K562 (cell line): ENCODE measurements around the gene TMEM225B. TPM values are rescaled to one million over a fixed set of nuclear protein-coding genes. Genes with fewer than 3 reads are reported as not detected.
A peak's percentile ranks its signal among the peaks of the same experiment; 100 is the strongest.

Experiments
- ATAC-seq: fragments of 200-7000 bp; cut with Tn5 transposase; 3 replicates; pipeline ENCODE4 v1.9.1; 2020; ENCODE audit warnings: moderate library complexity
- BruUV-seq: library from RNA; stranded (reverse); fragments of 400-500 nt; replicated peaks from 2 replicates; lab custom pipeline; 2021; lab: Mats Ljungman, UMichigan
- CTCF ChIA-PET: fragments of 300-600 bp; formaldehyde crosslinking; extraction: SDS; loops from one replicate; lab custom pipeline; 2021; ENCODE audit warnings: low intra/inter-chr PET ratio; lab: Yijun Ruan, JAX
- POLR2A ChIA-PET: fragments of 300-600, 350-650 bp; sonication (Branson Sonifier 250); formaldehyde crosslinking; extraction: SDS; loops from one replicate; lab custom pipeline; 2021; ENCODE audit warnings: antibody characterized with exemption, inconsistent platforms; lab: Yijun Ruan, JAX
- DNase-seq, 4 experiments: peaks; one replicate each; pipeline versions ENCODE4 v3.0.0 to v3.0.0-alpha.2; 2011 to 2018; ENCODE audit warnings: low spot score in 3 of 4, mixed read lengths in 3 of 4; ENCODE audit errors: extremely low read depth in 1 of 4
- FAIRE-seq: peaks from 2 replicates; lab custom pipeline; 2011; peaks lifted over from hg19 to GRCh38; lab: Jason Lieb, UNC
- H2AFZ ChIP-seq: 2 replicates; pipeline ENCODE4 v1.6.0; 2011; ENCODE audit warnings: low read depth, low read length, control low read depth, inconsistent platforms
- H3K27ac ChIP-seq: fragments of 200-600 bp; 3 replicates; pipeline ENCODE4 v1.8.0; 2011; ENCODE audit warnings: low read depth, mild to moderate bottlenecking, control low read depth, inconsistent platforms, low read length, moderate library complexity, mixed read lengths; ENCODE audit errors: extremely low read depth
- H3K27me3 ChIP-seq, 2 experiments: fragments of 300-600 bp in 1 of 2; 2 replicates in 1 of 2; 3 replicates in 1 of 2; pipeline versions ENCODE4 v1.6.0 to v1.8.0; 2011; ENCODE audit warnings: inconsistent platforms in 2 of 2, low read length in 2 of 2, mild to moderate bottlenecking in 1 of 2, mixed read lengths in 1 of 2, moderate library complexity in 1 of 2; ENCODE audit not compliant: control insufficient read depth in 2 of 2, insufficient read depth in 2 of 2
- H3K36me3 ChIP-seq: fragments of 300-600 bp; 3 replicates; pipeline ENCODE4 v1.8.0; 2011; ENCODE audit warnings: mild to moderate bottlenecking, low read length, inconsistent platforms; ENCODE audit not compliant: control insufficient read depth, insufficient read depth
- H3K4me1 ChIP-seq, 2 experiments: fragments of 200-600 bp in 1 of 2; replicated peaks in 1 of 2; 2 replicates in 1 of 2; 3 replicates in 1 of 2; pipeline versions ENCODE4 v1.5.1 to v1.8.0; 2011; ENCODE audit warnings: inconsistent platforms in 2 of 2, low read length in 2 of 2, mild to moderate bottlenecking in 1 of 2, mixed read lengths in 1 of 2, moderate library complexity in 1 of 2; ENCODE audit not compliant: control insufficient read depth in 2 of 2, insufficient read depth in 2 of 2
- H3K4me2 ChIP-seq: 2 replicates; pipeline ENCODE4 v1.6.1; 2011; ENCODE audit warnings: low read length, control low read depth, inconsistent platforms, mixed read lengths; ENCODE audit not compliant: insufficient read depth
- H3K4me3 ChIP-seq: fragments of 200-600 bp; sonication (generic), shearing (Covaris generic); 2 replicates; pipeline ENCODE4 v1.5.1; 2016; ENCODE audit warnings: control low read depth, inconsistent platforms
- H3K79me2 ChIP-seq: fragments of 200-600 bp; 3 replicates; pipeline ENCODE4 v1.8.0; 2011; ENCODE audit warnings: low read length, inconsistent platforms; ENCODE audit not compliant: control insufficient read depth, insufficient read depth
- H3K9ac ChIP-seq, 2 experiments: 2 replicates each; pipeline versions ENCODE4 v1.6.0 to v1.6.1; 2011; ENCODE audit warnings: low read depth in 2 of 2, low read length in 2 of 2, control low read depth in 1 of 2, inconsistent platforms in 1 of 2, mild to moderate bottlenecking in 1 of 2, mixed read lengths in 1 of 2; ENCODE audit not compliant: insufficient read depth in 1 of 2
- H3K9me1 ChIP-seq: one replicate; pipeline ENCODE4 v1.6.0; 2011; ENCODE audit warnings: inconsistent platforms, mild to moderate bottlenecking, low read length, moderate library complexity; ENCODE audit not compliant: control insufficient read depth, insufficient read depth
- H3K9me3 ChIP-seq: replicated peaks from 2 replicates; pipeline ENCODE4 v1.5.1; 2011; ENCODE audit warnings: low read depth, low read length, inconsistent platforms; ENCODE audit not compliant: control insufficient read depth, insufficient read depth
- H4K20me1 ChIP-seq: replicated peaks from 2 replicates; pipeline ENCODE4 v1.6.1; 2011; ENCODE audit warnings: low read length, inconsistent platforms, mixed read lengths; ENCODE audit not compliant: control insufficient read depth, insufficient read depth
- DMBX1 ChIP-seq: fragments of 250-450 bp; sonication (Bioruptor Pico); IDR thresholded peaks from 2 replicates; pipeline ENCODE4 v1.8.0; 2022; ENCODE audit warnings: inconsistent platforms, mild to moderate bottlenecking, moderate library complexity, borderline replicate concordance
- FOXP1 ChIP-seq: sonication (generic); formaldehyde crosslinking; IDR thresholded peaks from 2 replicates; pipeline ENCODE4 v1.8.0; 2022; ENCODE audit warnings: mild to moderate bottlenecking, missing genetic modification reagents
- GATA2 ChIP-seq: sonication (generic); formaldehyde crosslinking; IDR thresholded peaks from 2 replicates; pipeline ENCODE4 v1.4.0; 2020; ENCODE audit warnings: mild to moderate bottlenecking, missing genetic modification reagents
- PTRF ChIP-seq: fragments of 450-650 bp; IDR thresholded peaks from 2 replicates; pipeline ENCODE4 v1.6.1; 2016; ENCODE audit warnings: mild to moderate bottlenecking, missing genetic modification characterization, missing compliant biosample characterization
- SETDB1 ChIP-seq: IDR thresholded peaks from one replicate; pipeline ENCODE4 v1.6.1; 2012; ENCODE audit warnings: low read length, control low read depth, inconsistent platforms
- ZNF24 ChIP-seq: fragments of 450-650 bp; IDR thresholded peaks from 2 replicates; pipeline ENCODE4 v1.6.1; 2016
- ZNF699 ChIP-seq: fragments of 250-450 bp; sonication (Bioruptor Pico); IDR thresholded peaks from 2 replicates; pipeline ENCODE4 v1.8.0; 2021; ENCODE audit warnings: mild to moderate bottlenecking, moderate library complexity; ENCODE audit not compliant: insufficient replicate concordance
- WGBS: fragments of 100-300 bp; shearing (Covaris generic); methylation state at CpG from one replicate; pipeline ENCODE4 v1.1.6; 2016; ENCODE audit warnings: low coverage, mixed read lengths; ENCODE audit not compliant: insufficient coverage; ENCODE audit errors: missing lambda C conversion rate; 5-methylcytosine and 5-hydroxymethylcytosine counted together
- in situ Hi-C: fragments of 300-500 bp; cut with MboI; formaldehyde crosslinking; loops from 4 replicates; pipeline ENCODE4 v1.15.0; 2018; ENCODE audit warnings: inconsistent platforms, mixed read lengths
- intact Hi-C: fragments of 100-400 bp; cut with micrococcal nuclease; formaldehyde crosslinking; loops from 2 replicates; pipeline ENCODE4 v1.14.2; 2022
- polyA plus RNA-seq, 8 experiments: library from polyadenylated mRNA; depleted of rRNA in 4 of 8; stranded (reverse) in 5 of 8; unstranded in 3 of 8; fragments of >200 nt; fragmentation: Nextera tagmentation in 2 of 8; fragmentation: Illumina TruSeq in 1 of 8; extraction: Ambion mirVana in 2 of 8; extraction: Trizol in 1 of 8; gene quantifications; 2 replicates each; pipeline versions ENCODE4 v1.2.1 to v1.2.3, GENCODE V29; 2011 to 2014; ENCODE audit warnings: inconsistent platforms in 1 of 8, missing spikeins in 1 of 8
- total RNA-seq, 7 experiments: library from RNA; depleted of rRNA in 6 of 7; stranded (reverse); fragments of >200 nt in 6 of 7; fragmentation: Illumina TruSeq in 2 of 7; extraction: Trizol in 2 of 7; gene quantifications; 2 replicates each; pipeline versions ENCODE4 v1.2.1 to v1.2.3, GENCODE V29; 2011 to 2021; ENCODE audit warnings: low replicate concordance in 1 of 7
- TF ChIP-seq, protein P1 (sequence below): fragments of 250-450 bp; sonication (Bioruptor Pico); IDR thresholded peaks from 2 replicates; pipeline ENCODE4 v1.5.0; 2021; ENCODE audit warnings: mild to moderate bottlenecking, borderline replicate concordance

TMEM225B gene
- total and polyA plus RNA-seq, 9 of the 15 experiments (the other 6 are each of a cell fraction or from before 2014, with no cell fraction given), result 0.08 to 0.73 (median 0.56) TPM

DNA sequence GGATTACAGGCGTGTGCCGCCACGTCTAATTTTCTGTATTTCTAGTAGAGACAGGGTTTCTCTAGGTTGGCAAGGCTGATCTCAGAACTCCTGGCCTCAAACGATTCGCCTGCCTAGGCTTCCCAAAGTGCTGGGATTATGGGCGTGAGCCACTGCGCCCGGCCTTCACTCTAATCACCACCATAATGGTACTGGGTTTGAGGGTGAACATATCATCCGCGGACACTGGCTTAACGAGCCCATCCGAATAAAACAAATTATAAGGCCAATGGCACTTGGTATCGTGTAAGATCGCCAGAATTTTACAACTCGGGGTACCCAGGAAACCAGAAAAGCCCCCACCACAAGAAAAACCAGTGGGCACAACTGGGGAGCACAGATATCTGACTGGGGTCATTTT is 46.7 kb upstream of the TMEM225B start:
- no peaks in the 10 kb centered on the region for H4K20me1 ChIP-seq
- WGBS, result 5% methylated on average over 15 of the region's 15 CpGs
- intact Hi-C loops, result loop anchor here (5.0 to 10.0 kb wide), 2 partner anchors 44 to 77 kb away; partner anchors contain the start of gene ZNF789
- peak overlapping the region; percentile 76 for H3K27ac ChIP-seq
- H3K27me3 ChIP-seq, result no peaks in the 10 kb centered on the region
- peaks cover 6 to 7% of the 10 kb centered on the region in 2 experiments; a peak in 3 of 5 replicates for H3K4me1 ChIP-seq
- H2AFZ ChIP-seq, result peak overlapping the region; percentile 90
- peak; percentile 49 for ATAC-seq
- in situ Hi-C loops, result no loop called here
- H3K9ac ChIP-seq, result peak overlapping the region; percentile 93 to 94
- CTCF ChIA-PET, result no interaction called here
- BruUV-seq, result no TSS peak
- H3K4me2 ChIP-seq, result peak overlapping the region; percentile 95
- no peak for TF ChIP-seq DMBX1 (CRISPR knock-in tag)
- TF ChIP-seq FOXP1 (CRISPR knock-in tag), result no peak
- TF ChIP-seq ZNF699 (CRISPR knock-in tag), result no peak
- TF ChIP-seq ZNF24, result no peak
- no peak for TF ChIP-seq PTRF
- no peak for TF ChIP-seq SETDB1
- TF ChIP-seq GATA2 (CRISPR knock-in tag), result no peak
- TF ChIP-seq, protein P1, sequence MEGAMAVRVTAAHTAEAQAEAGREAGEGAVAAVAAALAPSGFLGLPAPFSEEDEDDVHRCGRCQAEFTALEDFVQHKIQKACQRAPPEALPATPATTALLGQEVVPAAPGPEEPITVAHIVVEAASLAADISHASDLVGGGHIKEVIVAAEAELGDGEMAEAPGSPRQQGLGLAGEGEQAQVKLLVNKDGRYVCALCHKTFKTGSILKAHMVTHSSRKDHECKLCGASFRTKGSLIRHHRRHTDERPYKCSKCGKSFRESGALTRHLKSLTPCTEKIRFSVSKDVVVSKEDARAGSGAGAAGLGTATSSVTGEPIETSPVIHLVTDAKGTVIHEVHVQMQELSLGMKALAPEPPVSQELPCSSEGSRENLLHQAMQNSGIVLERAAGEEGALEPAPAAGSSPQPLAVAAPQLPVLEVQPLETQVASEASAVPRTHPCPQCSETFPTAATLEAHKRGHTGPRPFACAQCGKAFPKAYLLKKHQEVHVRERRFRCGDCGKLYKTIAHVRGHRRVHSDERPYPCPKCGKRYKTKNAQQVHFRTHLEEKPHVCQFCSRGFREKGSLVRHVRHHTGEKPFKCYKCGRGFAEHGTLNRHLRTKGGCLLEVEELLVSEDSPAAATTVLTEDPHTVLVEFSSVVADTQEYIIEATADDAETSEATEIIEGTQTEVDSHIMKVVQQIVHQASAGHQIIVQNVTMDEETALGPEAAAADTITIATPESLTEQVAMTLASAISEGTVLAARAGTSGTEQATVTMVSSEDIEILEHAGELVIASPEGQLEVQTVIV (CRISPR knock-in tag), result no peak
- TF ChIP-seq, all 486 proteins: peak for 0
- POLR2A ChIA-PET, result interaction anchor here (0.7 to 1.2 kb wide), 3 partner anchors 16 to 47 kb away, joined by 3 to 4 read pairs (median 4); partner anchors contain the start of gene ZKSCAN5
- Histone ChIP-seq H3K79me2 (peaks cover 17% of the 10 kb centered on the region), H3K4me3 (peak overlapping the region; percentile 79), H3K9me3 (no peaks in the 10 kb centered on the region; the same call in 1 of the 2 replicates), H3K9me1 (no peaks in the 10 kb centered on the region), H3K36me3 (peaks cover 34% of the 10 kb centered on the region)
- DNase-seq, result no peak
- no peak for FAIRE-seq
